ENCODE measurements around the gene RPL31. TPM values are rescaled to one million over a fixed set of nuclear protein-coding genes. Genes with fewer than 3 reads are reported as not detected.

Gene RPL31
- total RNA-seq, 4 donors from 2014 or later = 638 to 2,401 (median 1,440) TPM

GRCh38 chr2:100983684-100984310 lies 18.3 kb upstream of the RPL31 start:
- Histone ChIP-seq H3K27ac (peak overlapping the region in 1 of 4 donors; percentile 11), H3K4me1 (no peaks in the 10 kb centered on the region), H3K27me3 (no peaks in the 10 kb centered on the region), H3K4me3 (no peak overlapping the region), H3K9me3 (no peaks in the 10 kb centered on the region), H3K36me3 (peaks cover 0 to 89% (median 0%) of the 10 kb centered on the region in 3 donors)
- WGBS, 2 donors = 72 to 80% methylated on average over 11 of the region's 11 CpGs
- intact Hi-C loops (cut with DNase I) = no loop called here
- no peak for TF ChIP-seq CTCF (IDR thresholded peaks at IDR 0.05)
- no peak for DNase-seq

GRCh38 chr2:100984892-100985307 lies 17.2 kb upstream of the RPL31 start:
- no peaks in the 10 kb centered on the region for H3K9me3 ChIP-seq
- no peak overlapping the region for H3K27ac ChIP-seq
- WGBS, 2 donors = 29 to 30% methylated on average over 7 of the region's 7 CpGs
- peak; percentile 8 for DNase-seq
- H3K4me3 ChIP-seq = no peak overlapping the region
- no peaks in the 10 kb centered on the region for H3K4me1 ChIP-seq
- intact Hi-C loops (cut with DNase I) = loop anchor here (5.0 kb wide), 1 partner anchor 253 kb away; no protein-coding TSS in a partner anchor
- no peaks in the 10 kb centered on the region for H3K27me3 ChIP-seq
- H3K36me3 ChIP-seq = peaks cover 0 to 88% (median 0%) of the 10 kb centered on the region in 3 donors
- TF ChIP-seq POLR2A (IDR thresholded peaks at IDR 0.05) (no peak), CTCF (IDR thresholded peaks at IDR 0.05) (peak; percentile 84 to 91 (median 88))

GRCh38 chr2:100986157-100986556 lies 15.9 kb upstream of the RPL31 start:
- H3K27ac ChIP-seq = no peak overlapping the region
- no peaks in the 10 kb centered on the region for H3K4me1 ChIP-seq
- WGBS, 2 donors = 79 to 91% methylated on average over 11 of the region's 11 CpGs
- no peaks in the 10 kb centered on the region for H3K27me3 ChIP-seq
- no peak for DNase-seq
- peaks cover 0 to 89% (median 0%) of the 10 kb centered on the region in 3 donors for H3K36me3 ChIP-seq
- no peaks in the 10 kb centered on the region for H3K9me3 ChIP-seq
- intact Hi-C loops (cut with DNase I) = loop anchor here (5.0 kb wide), 1 partner anchor 254 kb away; no protein-coding TSS in a partner anchor
- TF ChIP-seq POLR2A (IDR thresholded peaks at IDR 0.05) = no peak
- no peak for TF ChIP-seq CTCF (IDR thresholded peaks at IDR 0.05)
- no peak overlapping the region for H3K4me3 ChIP-seq

GRCh38 chr2:100987536-100987935 lies 14.6 kb upstream of the RPL31 start:
- DNase-seq = no peak
- Histone ChIP-seq H3K27me3 (no peaks in the 10 kb centered on the region), H3K27ac (no peak overlapping the region), H3K4me1 (no peaks in the 10 kb centered on the region), H3K9me3 (no peaks in the 10 kb centered on the region), H3K4me3 (no peak overlapping the region), H3K36me3 (peaks cover 0 to 89% (median 5%) of the 10 kb centered on the region in 3 donors)
- intact Hi-C loops (cut with DNase I) = loop anchor here (5.0 kb wide), 1 partner anchor 255 kb away; no protein-coding TSS in a partner anchor
- 80 to 100% methylated on average over 2 to 3 of the region's 3 CpGs for WGBS, 2 donors
- TF ChIP-seq POLR2A (IDR thresholded peaks at IDR 0.05) (no peak), CTCF (IDR thresholded peaks at IDR 0.05) (no peak)

- WGBS, 2 donors = 54 to 78% methylated on average over 4 of the region's 4 CpGs
- Histone ChIP-seq H3K27ac (no peak overlapping the region), H3K9me3 (no peaks in the 10 kb centered on the region), H3K27me3 (no peaks in the 10 kb centered on the region), H3K36me3 (peaks cover 0 to 89% (median 5%) of the 10 kb centered on the region in 3 donors), H3K4me1 (no peaks in the 10 kb centered on the region), H3K4me3 (no peak overlapping the region)
- TF ChIP-seq POLR2A (IDR thresholded peaks at IDR 0.05) (no peak), CTCF (IDR thresholded peaks at IDR 0.05) (no peak)
- DNase-seq = no peak
- intact Hi-C loops (cut with DNase I) = loop anchor here (5.0 kb wide), 1 partner anchor 256 kb away; no protein-coding TSS in a partner anchor
These were observed 14.1 kb upstream of the RPL31 start for GRCh38 chr2:100987974-100988373.
